HepG2 (cell line): ENCODE data around the gene DPH5. TPM values are rescaled to one million over a fixed set of nuclear protein-coding genes. Genes with fewer than 3 reads are reported as not detected.

Experiments
- ATF2 ChIP-seq: sonication (generic); formaldehyde crosslinking; IDR thresholded peaks from 2 replicates; pipeline ENCODE4 v1.4.0; 2020; ENCODE audit warnings: missing genetic modification reagents
- ETV6 ChIP-seq: sonication (generic); formaldehyde crosslinking; conservative IDR thresholded peaks from 2 replicates; pipeline ENCODE4 v1.4.0; 2020; ENCODE audit warnings: missing genetic modification reagents
- HNRNPLL ChIP-seq: fragments of 200-400 bp; formaldehyde crosslinking; IDR thresholded peaks from 2 replicates; pipeline ENCODE4 v1.6.1; 2017; ENCODE audit warnings: mild to moderate bottlenecking, low read depth, low read length; ENCODE audit not compliant: poor library complexity, severe bottlenecking
- NKX3-1 ChIP-seq: sonication (generic); formaldehyde crosslinking; IDR thresholded peaks from 2 replicates; pipeline ENCODE4 v1.5.0; 2020; ENCODE audit warnings: missing genetic modification reagents
- NR2C2 ChIP-seq: sonication (generic); formaldehyde crosslinking; IDR thresholded peaks from 2 replicates; pipeline ENCODE4 v1.4.0; 2020; ENCODE audit warnings: missing genetic modification reagents, mild to moderate bottlenecking, moderate library complexity, borderline replicate concordance
- TAF1 ChIP-seq: sonication (generic); formaldehyde crosslinking; IDR thresholded peaks from 2 replicates; pipeline ENCODE4 v1.4.0; 2020; ENCODE audit warnings: missing genetic modification reagents
- TCF12 ChIP-seq, 2 experiments: fragments of 450-650 bp in 1 of 2; sonication (generic) in 1 of 2; formaldehyde crosslinking in 1 of 2; IDR thresholded peaks; 2 replicates each; pipeline versions ENCODE4 v1.6.1 to v1.8.0; 2017 to 2022; ENCODE audit warnings: antibody characterized with exemption in 1 of 2, mild to moderate bottlenecking in 1 of 2, missing genetic modification reagents in 1 of 2, moderate library complexity in 1 of 2
- THAP9 ChIP-seq: sonication (generic); formaldehyde crosslinking; IDR thresholded peaks from 2 replicates; pipeline ENCODE4; 2020; ENCODE audit warnings: missing genetic modification reagents, mild to moderate bottlenecking, borderline replicate concordance
- ZNF235 ChIP-seq: sonication (generic); formaldehyde crosslinking; IDR thresholded peaks from 2 replicates; pipeline ENCODE4 v1.8.1; 2023; ENCODE audit warnings: mild to moderate bottlenecking, missing genetic modification reagents, borderline replicate concordance
- ZNF441 ChIP-seq: sonication (generic); formaldehyde crosslinking; IDR thresholded peaks from 2 replicates; pipeline ENCODE4 v1.7.0; 2021; ENCODE audit warnings: missing genetic modification reagents, borderline replicate concordance
- ZNF577 ChIP-seq: sonication (generic); formaldehyde crosslinking; IDR thresholded peaks from 2 replicates; pipeline ENCODE4 v1.4.0; 2020; ENCODE audit warnings: mild to moderate bottlenecking, low read depth, missing genetic modification reagents, borderline replicate concordance
- ZNF766 ChIP-seq: sonication (generic); formaldehyde crosslinking; IDR thresholded peaks from 2 replicates; pipeline ENCODE4 v1.5.0; 2020; ENCODE audit warnings: missing genetic modification reagents, borderline replicate concordance
- ZNF777 ChIP-seq: sonication (generic); formaldehyde crosslinking; IDR thresholded peaks from 2 replicates; pipeline ENCODE4 v1.4.0; 2020; ENCODE audit warnings: missing genetic modification reagents
- ZNF780A ChIP-seq: sonication (generic); formaldehyde crosslinking; IDR thresholded peaks from 2 replicates; pipeline ENCODE4 v1.8.0; 2022; ENCODE audit warnings: mild to moderate bottlenecking, missing genetic modification reagents, moderate library complexity
- polyA plus RNA-seq, 8 experiments: library from polyadenylated mRNA; depleted of rRNA in 3 of 8; stranded (reverse) in 7 of 8; unstranded in 1 of 8; fragments of >200 nt; fragmentation: Illumina TruSeq in 4 of 8; extraction: Trizol in 4 of 8; gene quantifications; 2 replicates each; pipeline versions ENCODE4 v1.2.1 to v1.2.3, GENCODE V29; 2011 to 2016; ENCODE audit warnings: low read depth in 4 of 8, missing spikeins in 1 of 8, mixed read lengths in 1 of 8; ENCODE audit not compliant: insufficient read depth in 1 of 8
- total RNA-seq, 5 experiments: library from RNA; depleted of rRNA; stranded (reverse); fragments of >200 nt; fragmentation: Illumina TruSeq; extraction: Trizol; gene quantifications; 2 replicates each; pipeline ENCODE4 v1.2.3, GENCODE V29; 2016; ENCODE audit warnings: low read depth in 1 of 5
- TF ChIP-seq, protein P1 (sequence below): IDR thresholded peaks from 2 replicates; pipeline ENCODE4 v1.6.1; 2016; ENCODE audit warnings: missing compliant biosample characterization, missing genetic modification reagents, borderline replicate concordance
- TF ChIP-seq, protein P2 (sequence below): sonication (generic); formaldehyde crosslinking; conservative IDR thresholded peaks from 2 replicates; pipeline ENCODE4 v1.4.0; 2020; ENCODE audit warnings: mild to moderate bottlenecking, missing genetic modification reagents, moderate library complexity

The DPH5 gene
- total and polyA plus RNA-seq, 2 of the 13 experiments (the other 11 are each of a cell fraction or from before 2014, with no cell fraction given), result 53.2 to 79.6 TPM

- TF ChIP-seq ZNF441, result no peak
- TF ChIP-seq NR2C2 (CRISPR knock-in tag), result peak; percentile 46; the same call in 1 of the 2 replicates
- TF ChIP-seq, protein P1, sequence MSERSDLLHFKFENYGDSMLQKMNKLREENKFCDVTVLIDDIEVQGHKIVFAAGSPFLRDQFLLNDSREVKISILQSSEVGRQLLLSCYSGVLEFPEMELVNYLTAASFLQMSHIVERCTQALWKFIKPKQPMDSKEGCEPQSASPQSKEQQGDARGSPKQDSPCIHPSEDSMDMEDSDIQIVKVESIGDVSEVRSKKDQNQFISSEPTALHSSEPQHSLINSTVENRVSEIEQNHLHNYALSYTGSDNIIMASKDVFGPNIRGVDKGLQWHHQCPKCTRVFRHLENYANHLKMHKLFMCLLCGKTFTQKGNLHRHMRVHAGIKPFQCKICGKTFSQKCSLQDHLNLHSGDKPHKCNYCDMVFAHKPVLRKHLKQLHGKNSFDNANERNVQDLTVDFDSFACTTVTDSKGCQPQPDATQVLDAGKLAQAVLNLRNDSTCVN, result peak; percentile 52; the same call in 1 of the 2 replicates
- peak; percentile 69; the same call in 1 of the 2 replicates for TF ChIP-seq ZNF766 (CRISPR knock-in tag)
- TF ChIP-seq, protein P2, sequence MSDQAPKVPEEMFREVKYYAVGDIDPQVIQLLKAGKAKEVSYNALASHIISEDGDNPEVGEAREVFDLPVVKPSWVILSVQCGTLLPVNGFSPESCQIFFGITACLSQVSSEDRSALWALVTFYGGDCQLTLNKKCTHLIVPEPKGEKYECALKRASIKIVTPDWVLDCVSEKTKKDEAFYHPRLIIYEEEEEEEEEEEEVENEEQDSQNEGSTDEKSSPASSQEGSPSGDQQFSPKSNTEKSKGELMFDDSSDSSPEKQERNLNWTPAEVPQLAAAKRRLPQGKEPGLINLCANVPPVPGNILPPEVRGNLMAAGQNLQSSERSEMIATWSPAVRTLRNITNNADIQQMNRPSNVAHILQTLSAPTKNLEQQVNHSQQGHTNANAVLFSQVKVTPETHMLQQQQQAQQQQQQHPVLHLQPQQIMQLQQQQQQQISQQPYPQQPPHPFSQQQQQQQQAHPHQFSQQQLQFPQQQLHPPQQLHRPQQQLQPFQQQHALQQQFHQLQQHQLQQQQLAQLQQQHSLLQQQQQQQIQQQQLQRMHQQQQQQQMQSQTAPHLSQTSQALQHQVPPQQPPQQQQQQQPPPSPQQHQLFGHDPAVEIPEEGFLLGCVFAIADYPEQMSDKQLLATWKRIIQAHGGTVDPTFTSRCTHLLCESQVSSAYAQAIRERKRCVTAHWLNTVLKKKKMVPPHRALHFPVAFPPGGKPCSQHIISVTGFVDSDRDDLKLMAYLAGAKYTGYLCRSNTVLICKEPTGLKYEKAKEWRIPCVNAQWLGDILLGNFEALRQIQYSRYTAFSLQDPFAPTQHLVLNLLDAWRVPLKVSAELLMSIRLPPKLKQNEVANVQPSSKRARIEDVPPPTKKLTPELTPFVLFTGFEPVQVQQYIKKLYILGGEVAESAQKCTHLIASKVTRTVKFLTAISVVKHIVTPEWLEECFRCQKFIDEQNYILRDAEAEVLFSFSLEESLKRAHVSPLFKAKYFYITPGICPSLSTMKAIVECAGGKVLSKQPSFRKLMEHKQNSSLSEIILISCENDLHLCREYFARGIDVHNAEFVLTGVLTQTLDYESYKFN (CRISPR knock-in tag), result no peak; the same call in 1 of the 2 replicates
- peak; percentile 41; the same call in 1 of the 2 replicates for TF ChIP-seq THAP9 (CRISPR knock-in tag)
- TF ChIP-seq TAF1 (CRISPR knock-in tag), result peak; percentile 90
- TF ChIP-seq ZNF780A (CRISPR knock-in tag), result 0 out of 2 replicates have a peak, but pooled peaks have one; percentile 52
- no peak for TF ChIP-seq TCF12 (IDR thresholded peaks at IDR 0.05)
- no peak for TF ChIP-seq TCF12 (CRISPR knock-in tag; IDR thresholded peaks at IDR 0.05)
- TF ChIP-seq HNRNPLL, result peak; percentile 95
- peak; percentile 83; the same call in 1 of the 2 replicates for TF ChIP-seq ETV6
- 0 out of 2 replicates have a peak, but pooled peaks have one; percentile 52 for TF ChIP-seq ZNF235 (CRISPR knock-in tag)
- TF ChIP-seq ATF2, result peak; percentile 71
- peak; percentile 68; the same call in 1 of the 2 replicates for TF ChIP-seq NKX3-1 (CRISPR knock-in tag)
- peak; percentile 51; the same call in 1 of the 2 replicates for TF ChIP-seq ZNF777 (CRISPR knock-in tag)
- no peak for TF ChIP-seq ZNF577
These were observed at the start of gene DPH5 (continued) for GRCh38 chr1:101025657-101026429.
